Measurements from ENCODE around the gene ARMH4.

ARMH4 gene

GRCh38 chr14:57960946-57961785, 190.8 kb downstream of the ARMH4 start:
- no peak for DNase-seq (ENCODE audit: low read depth)

GRCh38 chr14:57957441-57957840, 194.6 kb downstream of the ARMH4 start:
- no peak for DNase-seq (ENCODE audit: low read depth)

Measured in activated T-cell treated with anti-CD3 and anti-CD28 coated beads for 24 hours (primary cell).